K562 (cell line): Measurements from ENCODE around the gene TDRD12. TPM values are rescaled to one million over a fixed set of nuclear protein-coding genes. Genes with fewer than 3 reads are reported as not detected.

Experiments
- ATAC-seq: fragments of 200-7000 bp; cut with Tn5 transposase; 3 replicates; pipeline ENCODE4 v1.9.1; 2020; ENCODE audit warnings: moderate library complexity
- BruUV-seq: library from RNA; stranded (reverse); fragments of 400-500 nt; replicated peaks from 2 replicates; lab custom pipeline; 2021; lab: Mats Ljungman, UMichigan
- CTCF ChIA-PET: fragments of 300-600 bp; formaldehyde crosslinking; extraction: SDS; loops from one replicate; lab custom pipeline; 2021; ENCODE audit warnings: low intra/inter-chr PET ratio; lab: Yijun Ruan, JAX
- POLR2A ChIA-PET: fragments of 300-600, 350-650 bp; sonication (Branson Sonifier 250); formaldehyde crosslinking; extraction: SDS; loops from one replicate; lab custom pipeline; 2021; ENCODE audit warnings: antibody characterized with exemption, inconsistent platforms; lab: Yijun Ruan, JAX
- DNase-seq, 4 experiments: peaks; one replicate each; pipeline versions ENCODE4 v3.0.0 to v3.0.0-alpha.2; 2011 to 2018; ENCODE audit warnings: low spot score in 3 of 4, mixed read lengths in 3 of 4; ENCODE audit errors: extremely low read depth in 1 of 4
- FAIRE-seq: peaks from 2 replicates; lab custom pipeline; 2011; peaks lifted over from hg19 to GRCh38; lab: Jason Lieb, UNC
- H2AFZ ChIP-seq: 2 replicates; pipeline ENCODE4 v1.6.0; 2011; ENCODE audit warnings: low read depth, low read length, control low read depth, inconsistent platforms
- H3K27ac ChIP-seq: fragments of 200-600 bp; 3 replicates; pipeline ENCODE4 v1.8.0; 2011; ENCODE audit warnings: low read depth, mild to moderate bottlenecking, control low read depth, inconsistent platforms, low read length, moderate library complexity, mixed read lengths; ENCODE audit errors: extremely low read depth
- H3K27me3 ChIP-seq, 2 experiments: fragments of 300-600 bp in 1 of 2; 2 replicates in 1 of 2; 3 replicates in 1 of 2; pipeline versions ENCODE4 v1.6.0 to v1.8.0; 2011; ENCODE audit warnings: inconsistent platforms in 2 of 2, low read length in 2 of 2, mild to moderate bottlenecking in 1 of 2, mixed read lengths in 1 of 2, moderate library complexity in 1 of 2; ENCODE audit not compliant: control insufficient read depth in 2 of 2, insufficient read depth in 2 of 2
- H3K36me3 ChIP-seq: fragments of 300-600 bp; 3 replicates; pipeline ENCODE4 v1.8.0; 2011; ENCODE audit warnings: mild to moderate bottlenecking, low read length, inconsistent platforms; ENCODE audit not compliant: control insufficient read depth, insufficient read depth
- H3K4me1 ChIP-seq, 2 experiments: fragments of 200-600 bp in 1 of 2; replicated peaks in 1 of 2; 2 replicates in 1 of 2; 3 replicates in 1 of 2; pipeline versions ENCODE4 v1.5.1 to v1.8.0; 2011; ENCODE audit warnings: inconsistent platforms in 2 of 2, low read length in 2 of 2, mild to moderate bottlenecking in 1 of 2, mixed read lengths in 1 of 2, moderate library complexity in 1 of 2; ENCODE audit not compliant: control insufficient read depth in 2 of 2, insufficient read depth in 2 of 2
- H3K4me2 ChIP-seq: 2 replicates; pipeline ENCODE4 v1.6.1; 2011; ENCODE audit warnings: low read length, control low read depth, inconsistent platforms, mixed read lengths; ENCODE audit not compliant: insufficient read depth
- H3K4me3 ChIP-seq: fragments of 200-600 bp; sonication (generic), shearing (Covaris generic); 2 replicates; pipeline ENCODE4 v1.5.1; 2016; ENCODE audit warnings: control low read depth, inconsistent platforms
- H3K79me2 ChIP-seq: fragments of 200-600 bp; 3 replicates; pipeline ENCODE4 v1.8.0; 2011; ENCODE audit warnings: low read length, inconsistent platforms; ENCODE audit not compliant: control insufficient read depth, insufficient read depth
- H3K9ac ChIP-seq, 2 experiments: 2 replicates each; pipeline versions ENCODE4 v1.6.0 to v1.6.1; 2011; ENCODE audit warnings: low read depth in 2 of 2, low read length in 2 of 2, control low read depth in 1 of 2, inconsistent platforms in 1 of 2, mild to moderate bottlenecking in 1 of 2, mixed read lengths in 1 of 2; ENCODE audit not compliant: insufficient read depth in 1 of 2
- H3K9me1 ChIP-seq: one replicate; pipeline ENCODE4 v1.6.0; 2011; ENCODE audit warnings: inconsistent platforms, mild to moderate bottlenecking, low read length, moderate library complexity; ENCODE audit not compliant: control insufficient read depth, insufficient read depth
- H3K9me3 ChIP-seq: replicated peaks from 2 replicates; pipeline ENCODE4 v1.5.1; 2011; ENCODE audit warnings: low read depth, low read length, inconsistent platforms; ENCODE audit not compliant: control insufficient read depth, insufficient read depth
- H4K20me1 ChIP-seq: replicated peaks from 2 replicates; pipeline ENCODE4 v1.6.1; 2011; ENCODE audit warnings: low read length, inconsistent platforms, mixed read lengths; ENCODE audit not compliant: control insufficient read depth, insufficient read depth
- CC2D1A ChIP-seq: fragments of 450-650 bp; IDR thresholded peaks from 2 replicates; pipeline ENCODE4 v1.6.1; 2017; ENCODE audit warnings: mild to moderate bottlenecking
- GABPA ChIP-seq: fragments of 200-800 bp; sonication (Bioruptor generic); conservative IDR thresholded peaks from 2 replicates; pipeline ENCODE4 v1.6.1; 2016; ENCODE audit warnings: low read depth, missing genetic modification characterization, missing compliant biosample characterization
- LCOR ChIP-seq: sonication (generic); formaldehyde crosslinking; IDR thresholded peaks from 2 replicates; pipeline ENCODE4 v1.8.0; 2022; ENCODE audit warnings: mild to moderate bottlenecking, missing genetic modification reagents
- MCM7 ChIP-seq, 2 experiments: fragments of 450-650 bp; IDR thresholded peaks; 2 replicates each; pipeline ENCODE4 v1.6.1; 2016 to 2018
- SRSF1 ChIP-seq: fragments of 200-400 bp; formaldehyde crosslinking; IDR thresholded peaks from 2 replicates; pipeline ENCODE4 v1.6.1; 2017; ENCODE audit warnings: mild to moderate bottlenecking, low read depth, low read length, moderate library complexity
- ZNF282 ChIP-seq: sonication (generic); formaldehyde crosslinking; IDR thresholded peaks from 2 replicates; pipeline ENCODE4 v1.8.1; 2023; ENCODE audit warnings: missing genetic modification reagents
- ZNF3 ChIP-seq: fragments of 250-450 bp; sonication (Bioruptor Pico); IDR thresholded peaks from 2 replicates; pipeline ENCODE4 v1.5.0; 2021; ENCODE audit warnings: mild to moderate bottlenecking, moderate library complexity
- ZNF79 ChIP-seq: fragments of 250-450 bp; sonication (Bioruptor Pico); IDR thresholded peaks from 2 replicates; pipeline ENCODE4 v1.4.0; 2020; ENCODE audit warnings: low read depth, mild to moderate bottlenecking, moderate library complexity
- WGBS: fragments of 100-300 bp; shearing (Covaris generic); methylation state at CpG from one replicate; pipeline ENCODE4 v1.1.6; 2016; ENCODE audit warnings: low coverage, mixed read lengths; ENCODE audit not compliant: insufficient coverage; ENCODE audit errors: missing lambda C conversion rate; 5-methylcytosine and 5-hydroxymethylcytosine counted together
- in situ Hi-C: fragments of 300-500 bp; cut with MboI; formaldehyde crosslinking; loops from 4 replicates; pipeline ENCODE4 v1.15.0; 2018; ENCODE audit warnings: inconsistent platforms, mixed read lengths
- intact Hi-C: fragments of 100-400 bp; cut with micrococcal nuclease; formaldehyde crosslinking; loops from 2 replicates; pipeline ENCODE4 v1.14.2; 2022
- polyA plus RNA-seq, 8 experiments: library from polyadenylated mRNA; depleted of rRNA in 4 of 8; stranded (reverse) in 5 of 8; unstranded in 3 of 8; fragments of >200 nt; fragmentation: Nextera tagmentation in 2 of 8; fragmentation: Illumina TruSeq in 1 of 8; extraction: Ambion mirVana in 2 of 8; extraction: Trizol in 1 of 8; gene quantifications; 2 replicates each; pipeline versions ENCODE4 v1.2.1 to v1.2.3, GENCODE V29; 2011 to 2014; ENCODE audit warnings: inconsistent platforms in 1 of 8, missing spikeins in 1 of 8
- total RNA-seq, 7 experiments: library from RNA; depleted of rRNA in 6 of 7; stranded (reverse); fragments of >200 nt in 6 of 7; fragmentation: Illumina TruSeq in 2 of 7; extraction: Trizol in 2 of 7; gene quantifications; 2 replicates each; pipeline versions ENCODE4 v1.2.1 to v1.2.3, GENCODE V29; 2011 to 2021; ENCODE audit warnings: low replicate concordance in 1 of 7
- TF ChIP-seq, protein P1 (sequence below): fragments of 450-650 bp; formaldehyde crosslinking; IDR thresholded peaks from 2 replicates; pipeline ENCODE4 v1.4.0; 2020; ENCODE audit warnings: mild to moderate bottlenecking
- TF ChIP-seq, protein P2 (sequence below): fragments of 200-400 bp; formaldehyde crosslinking; IDR thresholded peaks from 2 replicates; pipeline ENCODE4 v1.6.1; 2017; ENCODE audit warnings: mild to moderate bottlenecking, low read depth, low read length, moderate library complexity
- TF ChIP-seq, protein P3 (sequence below), 2 experiments: fragments of 450-650 bp in 1 of 2; sonication (generic) in 1 of 2; formaldehyde crosslinking in 1 of 2; IDR thresholded peaks; 2 replicates each; pipeline versions ENCODE4 v1.7.1 to v1.9.0; 2016 to 2022; ENCODE audit warnings: inconsistent platforms in 1 of 2, mild to moderate bottlenecking in 1 of 2, missing genetic modification reagents in 1 of 2

TDRD12 gene
- total and polyA plus RNA-seq, 9 of the 15 experiments (the other 6 are each of a cell fraction or from before 2014, with no cell fraction given), result 0.03 TPM; not detected in 8

DNA sequence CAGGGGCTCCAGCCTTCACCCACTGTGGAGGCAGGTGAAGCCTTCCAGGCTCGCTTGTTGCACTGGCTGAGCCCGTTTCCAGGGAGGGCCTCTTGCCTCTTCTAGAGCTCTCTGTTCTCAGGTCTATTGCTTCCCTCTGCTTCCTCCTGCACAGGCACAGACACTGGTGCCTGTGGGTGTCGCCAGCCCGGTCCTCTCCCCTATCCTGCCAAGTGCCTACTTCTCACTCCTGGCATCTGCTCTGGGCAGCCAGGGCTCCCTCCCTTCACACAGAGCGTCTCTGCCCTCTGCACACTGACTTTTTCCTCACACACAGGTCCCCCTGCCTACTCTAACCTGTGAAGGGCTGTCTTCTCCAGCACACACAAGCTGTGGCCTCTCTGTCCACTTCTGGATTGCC, 89.7 kb downstream of the TDRD12 start:
- no peak for ATAC-seq
- no peak overlapping the region for H2AFZ ChIP-seq
- H3K27me3 ChIP-seq, result peaks cover 21 to 43% of the 10 kb centered on the region in 2 experiments
- no peak overlapping the region for H3K9ac ChIP-seq
- DNase-seq, result no peak
- no peak overlapping the region for H3K27ac ChIP-seq
- no peaks in the 10 kb centered on the region for H3K4me1 ChIP-seq
- FAIRE-seq, result no peak
- CTCF ChIA-PET, result no interaction called here
- no peaks in the 10 kb centered on the region for H3K9me3 ChIP-seq
- POLR2A ChIA-PET, result no interaction called here
- no peaks in the 10 kb centered on the region; the same call in 1 of the 2 replicates for H4K20me1 ChIP-seq
- H3K4me2 ChIP-seq, result no peak overlapping the region
- no peaks in the 10 kb centered on the region for H3K36me3 ChIP-seq
- in situ Hi-C loops (no loop called here), intact Hi-C loops (no loop called here)
- no peaks in the 10 kb centered on the region for H3K79me2 ChIP-seq
- 0% methylated on average over 5 of the region's 5 CpGs for WGBS
- no TSS peak for BruUV-seq
- no peak overlapping the region for H3K4me3 ChIP-seq
- no peaks in the 10 kb centered on the region for H3K9me1 ChIP-seq
- TF ChIP-seq, protein P1, sequence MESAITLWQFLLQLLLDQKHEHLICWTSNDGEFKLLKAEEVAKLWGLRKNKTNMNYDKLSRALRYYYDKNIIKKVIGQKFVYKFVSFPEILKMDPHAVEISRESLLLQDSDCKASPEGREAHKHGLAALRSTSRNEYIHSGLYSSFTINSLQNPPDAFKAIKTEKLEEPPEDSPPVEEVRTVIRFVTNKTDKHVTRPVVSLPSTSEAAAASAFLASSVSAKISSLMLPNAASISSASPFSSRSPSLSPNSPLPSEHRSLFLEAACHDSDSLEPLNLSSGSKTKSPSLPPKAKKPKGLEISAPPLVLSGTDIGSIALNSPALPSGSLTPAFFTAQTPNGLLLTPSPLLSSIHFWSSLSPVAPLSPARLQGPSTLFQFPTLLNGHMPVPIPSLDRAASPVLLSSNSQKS (CRISPR knock-in tag), result no peak
- no peak for TF ChIP-seq CC2D1A
- TF ChIP-seq GABPA, result no peak
- TF ChIP-seq SRSF1, result no peak
- TF ChIP-seq LCOR (CRISPR knock-in tag), result no peak
- TF ChIP-seq, protein P2, sequence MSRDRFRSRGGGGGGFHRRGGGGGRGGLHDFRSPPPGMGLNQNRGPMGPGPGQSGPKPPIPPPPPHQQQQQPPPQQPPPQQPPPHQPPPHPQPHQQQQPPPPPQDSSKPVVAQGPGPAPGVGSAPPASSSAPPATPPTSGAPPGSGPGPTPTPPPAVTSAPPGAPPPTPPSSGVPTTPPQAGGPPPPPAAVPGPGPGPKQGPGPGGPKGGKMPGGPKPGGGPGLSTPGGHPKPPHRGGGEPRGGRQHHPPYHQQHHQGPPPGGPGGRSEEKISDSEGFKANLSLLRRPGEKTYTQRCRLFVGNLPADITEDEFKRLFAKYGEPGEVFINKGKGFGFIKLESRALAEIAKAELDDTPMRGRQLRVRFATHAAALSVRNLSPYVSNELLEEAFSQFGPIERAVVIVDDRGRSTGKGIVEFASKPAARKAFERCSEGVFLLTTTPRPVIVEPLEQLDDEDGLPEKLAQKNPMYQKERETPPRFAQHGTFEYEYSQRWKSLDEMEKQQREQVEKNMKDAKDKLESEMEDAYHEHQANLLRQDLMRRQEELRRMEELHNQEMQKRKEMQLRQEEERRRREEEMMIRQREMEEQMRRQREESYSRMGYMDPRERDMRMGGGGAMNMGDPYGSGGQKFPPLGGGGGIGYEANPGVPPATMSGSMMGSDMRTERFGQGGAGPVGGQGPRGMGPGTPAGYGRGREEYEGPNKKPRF, result no peak
- no peak for TF ChIP-seq MCM7 (IDR thresholded peaks at IDR 0.05)
- TF ChIP-seq ZNF79, result no peak
- TF ChIP-seq, protein P3, sequence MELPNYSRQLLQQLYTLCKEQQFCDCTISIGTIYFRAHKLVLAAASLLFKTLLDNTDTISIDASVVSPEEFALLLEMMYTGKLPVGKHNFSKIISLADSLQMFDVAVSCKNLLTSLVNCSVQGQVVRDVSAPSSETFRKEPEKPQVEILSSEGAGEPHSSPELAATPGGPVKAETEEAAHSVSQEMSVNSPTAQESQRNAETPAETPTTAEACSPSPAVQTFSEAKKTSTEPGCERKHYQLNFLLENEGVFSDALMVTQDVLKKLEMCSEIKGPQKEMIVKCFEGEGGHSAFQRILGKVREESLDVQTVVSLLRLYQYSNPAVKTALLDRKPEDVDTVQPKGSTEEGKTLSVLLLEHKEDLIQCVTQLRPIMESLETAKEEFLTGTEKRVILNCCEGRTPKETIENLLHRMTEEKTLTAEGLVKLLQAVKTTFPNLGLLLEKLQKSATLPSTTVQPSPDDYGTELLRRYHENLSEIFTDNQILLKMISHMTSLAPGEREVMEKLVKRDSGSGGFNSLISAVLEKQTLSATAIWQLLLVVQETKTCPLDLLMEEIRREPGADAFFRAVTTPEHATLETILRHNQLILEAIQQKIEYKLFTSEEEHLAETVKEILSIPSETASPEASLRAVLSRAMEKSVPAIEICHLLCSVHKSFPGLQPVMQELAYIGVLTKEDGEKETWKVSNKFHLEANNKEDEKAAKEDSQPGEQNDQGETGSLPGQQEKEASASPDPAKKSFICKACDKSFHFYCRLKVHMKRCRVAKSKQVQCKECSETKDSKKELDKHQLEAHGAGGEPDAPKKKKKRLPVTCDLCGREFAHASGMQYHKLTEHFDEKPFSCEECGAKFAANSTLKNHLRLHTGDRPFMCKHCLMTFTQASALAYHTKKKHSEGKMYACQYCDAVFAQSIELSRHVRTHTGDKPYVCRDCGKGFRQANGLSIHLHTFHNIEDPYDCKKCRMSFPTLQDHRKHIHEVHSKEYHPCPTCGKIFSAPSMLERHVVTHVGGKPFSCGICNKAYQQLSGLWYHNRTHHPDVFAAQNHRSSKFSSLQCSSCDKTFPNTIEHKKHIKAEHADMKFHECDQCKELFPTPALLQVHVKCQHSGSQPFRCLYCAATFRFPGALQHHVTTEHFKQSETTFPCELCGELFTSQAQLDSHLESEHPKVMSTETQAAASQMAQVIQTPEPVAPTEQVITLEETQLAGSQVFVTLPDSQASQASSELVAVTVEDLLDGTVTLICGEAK (IDR thresholded peaks at IDR 0.05), result no peak
- TF ChIP-seq, protein P3 (CRISPR knock-in tag; IDR thresholded peaks at IDR 0.05), result no peak
- no peak for TF ChIP-seq ZNF3
- no peak for TF ChIP-seq ZNF282 (CRISPR knock-in tag)
